ENCODE results near the gene LSM14A.

- TF ChIP-seq CTCF (IDR thresholded peaks at IDR 0.05), result no peak
- TF ChIP-seq POLR2A (IDR thresholded peaks at IDR 0.05), result no peak
These were observed 97.8 kb downstream of the LSM14A start for GRCh38 chr19:34269968-34270621.

Measured in prostate gland (tissue), 2 donors.